K562 (cell line): ENCODE data around the gene FKBP15. TPM values are rescaled to one million over a fixed set of nuclear protein-coding genes. Genes with fewer than 3 reads are reported as not detected.

Source experiments
- RAD51 ChIP-seq: fragments of 450-650 bp; IDR thresholded peaks from 2 replicates; pipeline ENCODE4 v1.7.1; 2016; ENCODE audit warnings: low read depth, mild to moderate bottlenecking, borderline replicate concordance
- RBM34 ChIP-seq: fragments of 200-400 bp; formaldehyde crosslinking; IDR thresholded peaks from 2 replicates; pipeline ENCODE4 v1.6.1; 2018; ENCODE audit warnings: low read length, borderline replicate concordance; ENCODE audit not compliant: insufficient read depth
- ZNF354B ChIP-seq: fragments of 250-450 bp; sonication (Bioruptor Pico); IDR thresholded peaks from 2 replicates; pipeline ENCODE4 v1.4.0; 2020
- polyA plus RNA-seq, 8 experiments: library from polyadenylated mRNA; depleted of rRNA in 4 of 8; stranded (reverse) in 5 of 8; unstranded in 3 of 8; fragments of >200 nt; fragmentation: Nextera tagmentation in 2 of 8; fragmentation: Illumina TruSeq in 1 of 8; extraction: Ambion mirVana in 2 of 8; extraction: Trizol in 1 of 8; gene quantifications; 2 replicates each; pipeline versions ENCODE4 v1.2.1 to v1.2.3, GENCODE V29; 2011 to 2014; ENCODE audit warnings: inconsistent platforms in 1 of 8, missing spikeins in 1 of 8
- total RNA-seq, 7 experiments: library from RNA; depleted of rRNA in 6 of 7; stranded (reverse); fragments of >200 nt in 6 of 7; fragmentation: Illumina TruSeq in 2 of 7; extraction: Trizol in 2 of 7; gene quantifications; 2 replicates each; pipeline versions ENCODE4 v1.2.1 to v1.2.3, GENCODE V29; 2011 to 2021; ENCODE audit warnings: low replicate concordance in 1 of 7
- TF ChIP-seq, protein P1 (sequence below): fragments of 450-650 bp; IDR thresholded peaks from 2 replicates; pipeline ENCODE4 v1.6.1; 2016; ENCODE audit warnings: low read depth
- TF ChIP-seq, protein P2 (sequence below): fragments of 450-650 bp; IDR thresholded peaks from 2 replicates; pipeline ENCODE4 v1.6.1; 2016; ENCODE audit warnings: mild to moderate bottlenecking, moderate library complexity

The FKBP15 gene
- total and polyA plus RNA-seq, 9 of the 15 experiments (the other 6 are each of a cell fraction or from before 2014, with no cell fraction given) = 8.7 to 38.0 (median 18.9) TPM

DNA sequence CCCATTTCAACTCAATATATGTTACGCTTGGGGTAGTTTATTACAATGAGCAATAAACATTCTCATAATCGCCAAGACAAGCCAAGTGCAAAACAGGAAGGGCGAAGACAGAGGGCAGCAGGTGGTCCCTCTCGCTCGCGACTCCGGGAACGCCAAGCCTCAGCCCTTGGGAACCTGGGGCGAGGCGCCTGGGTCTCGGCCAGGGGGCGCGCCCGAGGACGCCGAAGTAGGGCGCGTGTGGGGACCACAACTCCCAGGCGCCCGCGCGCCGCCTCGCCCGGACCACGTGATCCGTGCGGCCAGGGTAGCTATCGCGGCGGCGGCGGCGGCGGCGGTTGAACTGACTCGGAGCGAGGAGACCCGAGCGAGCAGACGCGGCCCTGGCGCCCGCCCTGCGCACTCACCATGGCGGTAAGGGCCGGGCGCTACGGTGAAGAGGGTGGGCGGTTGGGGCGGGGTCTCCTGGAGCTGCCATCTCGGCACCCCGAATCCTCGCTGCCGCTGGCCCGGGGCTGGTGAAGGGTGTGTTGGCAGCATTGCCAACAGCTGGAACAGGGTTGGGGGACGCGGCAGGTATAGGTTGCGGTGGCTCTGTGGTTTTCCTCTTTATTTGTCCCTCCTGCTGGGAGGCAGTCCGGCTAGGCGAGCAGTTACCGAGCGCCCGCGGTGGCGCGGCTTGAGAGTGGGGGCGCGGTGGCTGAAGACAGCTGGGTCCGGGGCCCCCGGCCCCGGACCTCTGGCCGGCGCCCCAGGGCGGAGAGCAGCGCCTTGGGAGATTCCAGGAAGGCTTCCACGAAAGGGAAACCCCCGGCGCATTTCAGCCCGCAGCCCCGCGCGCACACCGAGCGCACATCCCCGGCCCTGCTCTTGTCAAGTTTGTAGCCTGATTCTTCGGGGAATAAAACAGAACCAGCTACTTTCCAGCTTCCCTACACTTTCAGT lies 70.1 kb downstream of the FKBP15 start, which contains the start of gene SLC31A2 (continued):
- TF ChIP-seq, protein P1, sequence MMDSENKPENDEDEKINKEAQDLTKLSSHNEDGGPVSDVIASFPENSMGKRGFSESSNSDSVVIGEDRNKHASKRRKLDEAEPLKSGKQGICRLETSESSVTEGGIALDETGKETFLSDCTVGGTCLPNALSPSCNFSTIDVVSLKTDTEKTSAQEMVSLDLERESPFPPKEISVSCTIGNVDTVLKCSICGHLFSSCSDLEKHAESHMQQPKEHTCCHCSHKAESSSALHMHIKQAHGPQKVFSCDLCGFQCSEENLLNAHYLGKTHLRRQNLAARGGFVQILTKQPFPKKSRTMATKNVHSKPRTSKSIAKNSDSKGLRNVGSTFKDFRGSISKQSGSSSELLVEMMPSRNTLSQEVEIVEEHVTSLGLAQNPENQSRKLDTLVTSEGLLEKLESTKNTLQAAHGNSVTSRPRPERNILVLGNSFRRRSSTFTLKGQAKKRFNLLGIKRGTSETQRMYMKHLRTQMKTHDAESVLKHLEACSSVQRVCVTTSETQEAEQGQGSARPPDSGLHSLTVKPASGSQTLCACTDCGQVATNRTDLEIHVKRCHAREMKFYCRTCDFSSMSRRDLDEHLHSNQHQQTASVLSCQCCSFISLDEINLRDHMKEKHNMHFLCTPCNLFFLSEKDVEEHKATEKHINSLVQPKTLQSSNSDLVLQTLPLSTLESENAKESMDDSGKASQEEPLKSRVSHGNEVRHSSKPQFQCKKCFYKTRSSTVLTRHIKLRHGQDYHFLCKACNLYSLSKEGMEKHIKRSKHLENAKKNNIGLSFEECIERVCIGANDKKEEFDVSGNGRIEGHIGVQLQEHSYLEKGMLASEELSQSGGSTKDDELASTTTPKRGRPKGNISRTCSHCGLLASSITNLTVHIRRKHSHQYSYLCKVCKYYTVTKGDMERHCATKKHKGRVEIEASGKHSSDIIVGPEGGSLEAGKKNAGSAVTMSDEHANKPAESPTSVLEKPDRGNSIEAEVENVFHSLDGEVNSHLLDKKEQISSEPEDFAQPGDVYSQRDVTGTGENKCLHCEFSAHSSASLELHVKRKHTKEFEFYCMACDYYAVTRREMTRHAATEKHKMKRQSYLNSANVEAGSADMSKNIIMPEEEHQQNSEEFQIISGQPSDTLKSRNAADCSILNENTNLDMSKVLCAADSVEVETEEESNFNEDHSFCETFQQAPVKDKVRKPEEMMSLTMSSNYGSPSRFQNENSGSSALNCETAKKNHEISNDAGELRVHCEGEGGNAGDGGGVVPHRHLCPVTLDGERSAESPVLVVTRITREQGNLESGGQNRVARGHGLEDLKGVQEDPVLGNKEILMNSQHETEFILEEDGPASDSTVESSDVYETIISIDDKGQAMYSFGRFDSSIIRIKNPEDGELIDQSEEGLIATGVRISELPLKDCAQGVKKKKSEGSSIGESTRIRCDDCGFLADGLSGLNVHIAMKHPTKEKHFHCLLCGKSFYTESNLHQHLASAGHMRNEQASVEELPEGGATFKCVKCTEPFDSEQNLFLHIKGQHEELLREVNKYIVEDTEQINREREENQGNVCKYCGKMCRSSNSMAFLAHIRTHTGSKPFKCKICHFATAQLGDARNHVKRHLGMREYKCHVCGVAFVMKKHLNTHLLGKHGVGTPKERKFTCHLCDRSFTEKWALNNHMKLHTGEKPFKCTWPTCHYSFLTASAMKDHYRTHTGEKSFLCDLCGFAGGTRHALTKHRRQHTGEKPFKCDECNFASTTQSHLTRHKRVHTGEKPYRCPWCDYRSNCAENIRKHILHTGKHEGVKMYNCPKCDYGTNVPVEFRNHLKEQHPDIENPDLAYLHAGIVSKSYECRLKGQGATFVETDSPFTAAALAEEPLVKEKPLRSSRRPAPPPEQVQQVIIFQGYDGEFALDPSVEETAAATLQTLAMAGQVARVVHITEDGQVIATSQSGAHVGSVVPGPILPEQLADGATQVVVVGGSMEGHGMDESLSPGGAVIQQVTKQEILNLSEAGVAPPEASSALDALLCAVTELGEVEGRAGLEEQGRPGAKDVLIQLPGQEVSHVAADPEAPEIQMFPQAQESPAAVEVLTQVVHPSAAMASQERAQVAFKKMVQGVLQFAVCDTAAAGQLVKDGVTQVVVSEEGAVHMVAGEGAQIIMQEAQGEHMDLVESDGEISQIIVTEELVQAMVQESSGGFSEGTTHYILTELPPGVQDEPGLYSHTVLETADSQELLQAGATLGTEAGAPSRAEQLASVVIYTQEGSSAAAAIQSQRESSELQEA = no peak
- TF ChIP-seq, protein P2, sequence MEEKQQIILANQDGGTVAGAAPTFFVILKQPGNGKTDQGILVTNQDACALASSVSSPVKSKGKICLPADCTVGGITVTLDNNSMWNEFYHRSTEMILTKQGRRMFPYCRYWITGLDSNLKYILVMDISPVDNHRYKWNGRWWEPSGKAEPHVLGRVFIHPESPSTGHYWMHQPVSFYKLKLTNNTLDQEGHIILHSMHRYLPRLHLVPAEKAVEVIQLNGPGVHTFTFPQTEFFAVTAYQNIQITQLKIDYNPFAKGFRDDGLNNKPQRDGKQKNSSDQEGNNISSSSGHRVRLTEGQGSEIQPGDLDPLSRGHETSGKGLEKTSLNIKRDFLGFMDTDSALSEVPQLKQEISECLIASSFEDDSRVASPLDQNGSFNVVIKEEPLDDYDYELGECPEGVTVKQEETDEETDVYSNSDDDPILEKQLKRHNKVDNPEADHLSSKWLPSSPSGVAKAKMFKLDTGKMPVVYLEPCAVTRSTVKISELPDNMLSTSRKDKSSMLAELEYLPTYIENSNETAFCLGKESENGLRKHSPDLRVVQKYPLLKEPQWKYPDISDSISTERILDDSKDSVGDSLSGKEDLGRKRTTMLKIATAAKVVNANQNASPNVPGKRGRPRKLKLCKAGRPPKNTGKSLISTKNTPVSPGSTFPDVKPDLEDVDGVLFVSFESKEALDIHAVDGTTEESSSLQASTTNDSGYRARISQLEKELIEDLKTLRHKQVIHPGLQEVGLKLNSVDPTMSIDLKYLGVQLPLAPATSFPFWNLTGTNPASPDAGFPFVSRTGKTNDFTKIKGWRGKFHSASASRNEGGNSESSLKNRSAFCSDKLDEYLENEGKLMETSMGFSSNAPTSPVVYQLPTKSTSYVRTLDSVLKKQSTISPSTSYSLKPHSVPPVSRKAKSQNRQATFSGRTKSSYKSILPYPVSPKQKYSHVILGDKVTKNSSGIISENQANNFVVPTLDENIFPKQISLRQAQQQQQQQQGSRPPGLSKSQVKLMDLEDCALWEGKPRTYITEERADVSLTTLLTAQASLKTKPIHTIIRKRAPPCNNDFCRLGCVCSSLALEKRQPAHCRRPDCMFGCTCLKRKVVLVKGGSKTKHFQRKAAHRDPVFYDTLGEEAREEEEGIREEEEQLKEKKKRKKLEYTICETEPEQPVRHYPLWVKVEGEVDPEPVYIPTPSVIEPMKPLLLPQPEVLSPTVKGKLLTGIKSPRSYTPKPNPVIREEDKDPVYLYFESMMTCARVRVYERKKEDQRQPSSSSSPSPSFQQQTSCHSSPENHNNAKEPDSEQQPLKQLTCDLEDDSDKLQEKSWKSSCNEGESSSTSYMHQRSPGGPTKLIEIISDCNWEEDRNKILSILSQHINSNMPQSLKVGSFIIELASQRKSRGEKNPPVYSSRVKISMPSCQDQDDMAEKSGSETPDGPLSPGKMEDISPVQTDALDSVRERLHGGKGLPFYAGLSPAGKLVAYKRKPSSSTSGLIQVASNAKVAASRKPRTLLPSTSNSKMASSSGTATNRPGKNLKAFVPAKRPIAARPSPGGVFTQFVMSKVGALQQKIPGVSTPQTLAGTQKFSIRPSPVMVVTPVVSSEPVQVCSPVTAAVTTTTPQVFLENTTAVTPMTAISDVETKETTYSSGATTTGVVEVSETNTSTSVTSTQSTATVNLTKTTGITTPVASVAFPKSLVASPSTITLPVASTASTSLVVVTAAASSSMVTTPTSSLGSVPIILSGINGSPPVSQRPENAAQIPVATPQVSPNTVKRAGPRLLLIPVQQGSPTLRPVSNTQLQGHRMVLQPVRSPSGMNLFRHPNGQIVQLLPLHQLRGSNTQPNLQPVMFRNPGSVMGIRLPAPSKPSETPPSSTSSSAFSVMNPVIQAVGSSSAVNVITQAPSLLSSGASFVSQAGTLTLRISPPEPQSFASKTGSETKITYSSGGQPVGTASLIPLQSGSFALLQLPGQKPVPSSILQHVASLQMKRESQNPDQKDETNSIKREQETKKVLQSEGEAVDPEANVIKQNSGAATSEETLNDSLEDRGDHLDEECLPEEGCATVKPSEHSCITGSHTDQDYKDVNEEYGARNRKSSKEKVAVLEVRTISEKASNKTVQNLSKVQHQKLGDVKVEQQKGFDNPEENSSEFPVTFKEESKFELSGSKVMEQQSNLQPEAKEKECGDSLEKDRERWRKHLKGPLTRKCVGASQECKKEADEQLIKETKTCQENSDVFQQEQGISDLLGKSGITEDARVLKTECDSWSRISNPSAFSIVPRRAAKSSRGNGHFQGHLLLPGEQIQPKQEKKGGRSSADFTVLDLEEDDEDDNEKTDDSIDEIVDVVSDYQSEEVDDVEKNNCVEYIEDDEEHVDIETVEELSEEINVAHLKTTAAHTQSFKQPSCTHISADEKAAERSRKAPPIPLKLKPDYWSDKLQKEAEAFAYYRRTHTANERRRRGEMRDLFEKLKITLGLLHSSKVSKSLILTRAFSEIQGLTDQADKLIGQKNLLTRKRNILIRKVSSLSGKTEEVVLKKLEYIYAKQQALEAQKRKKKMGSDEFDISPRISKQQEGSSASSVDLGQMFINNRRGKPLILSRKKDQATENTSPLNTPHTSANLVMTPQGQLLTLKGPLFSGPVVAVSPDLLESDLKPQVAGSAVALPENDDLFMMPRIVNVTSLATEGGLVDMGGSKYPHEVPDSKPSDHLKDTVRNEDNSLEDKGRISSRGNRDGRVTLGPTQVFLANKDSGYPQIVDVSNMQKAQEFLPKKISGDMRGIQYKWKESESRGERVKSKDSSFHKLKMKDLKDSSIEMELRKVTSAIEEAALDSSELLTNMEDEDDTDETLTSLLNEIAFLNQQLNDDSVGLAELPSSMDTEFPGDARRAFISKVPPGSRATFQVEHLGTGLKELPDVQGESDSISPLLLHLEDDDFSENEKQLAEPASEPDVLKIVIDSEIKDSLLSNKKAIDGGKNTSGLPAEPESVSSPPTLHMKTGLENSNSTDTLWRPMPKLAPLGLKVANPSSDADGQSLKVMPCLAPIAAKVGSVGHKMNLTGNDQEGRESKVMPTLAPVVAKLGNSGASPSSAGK = no peak
- peak; percentile 93 for TF ChIP-seq RAD51
- TF ChIP-seq RBM34 = no peak
- no peak for TF ChIP-seq ZNF354B (CRISPR knock-in tag)
